SU-DHL-6 (cell line): ENCODE measurements around the gene ALDH18A1.
A peak's percentile ranks its signal among the peaks of the same experiment; 100 is the strongest.

ENCODE experiments used
- H2AFZ ChIP-seq: fragments of 200-600 bp; sonication (generic); 2 replicates; pipeline ENCODE4 v1.6.1; 2014; ENCODE audit warnings: low read depth, mild to moderate bottlenecking, moderate library complexity, mixed read lengths, antibody characterized with exemption, low read length; ENCODE audit not compliant: severe bottlenecking
- H3F3A ChIP-seq: fragments of 200-600 bp; shearing (Covaris generic); 2 replicates; pipeline ENCODE4 v1.6.0; 2016; ENCODE audit warnings: antibody characterized with exemption, mild to moderate bottlenecking; ENCODE audit not compliant: insufficient read depth
- H3K27ac ChIP-seq: fragments of 200-600 bp; sonication (generic); 2 replicates; pipeline ENCODE4 v1.5.1; 2016; ENCODE audit warnings: low read depth, mild to moderate bottlenecking, low read length, moderate library complexity, mixed read lengths
- H3K27me3 ChIP-seq: fragments of 200-600 bp; sonication (generic), shearing (Covaris generic); 2 replicates; pipeline ENCODE4 v1.6.0; 2014; ENCODE audit warnings: mild to moderate bottlenecking, low read length
- H3K36me3 ChIP-seq: fragments of 200-600 bp; sonication (generic); 2 replicates; pipeline ENCODE4 v1.6.1; 2014; ENCODE audit warnings: mild to moderate bottlenecking, low read length, mixed read lengths
- H3K4me2 ChIP-seq: fragments of 300-600, 200-600 bp; shearing (Covaris generic), sonication (generic); 2 replicates; pipeline ENCODE4 v1.6.0; 2014; ENCODE audit warnings: low read length, low read depth, mild to moderate bottlenecking; ENCODE audit not compliant: poor library complexity, severe bottlenecking
- H3K4me3 ChIP-seq: fragments of 200-600 bp; sonication (generic); 2 replicates; pipeline ENCODE4 v1.5.1; 2014; ENCODE audit warnings: antibody characterized with exemption, low read length, mild to moderate bottlenecking, mixed read lengths; ENCODE audit not compliant: insufficient read depth, poor library complexity, severe bottlenecking
- H3K79me2 ChIP-seq: fragments of 200-600 bp; sonication (generic); 2 replicates; pipeline ENCODE4 v1.6.1; 2014; ENCODE audit warnings: mild to moderate bottlenecking, low read length, moderate library complexity; ENCODE audit not compliant: insufficient read depth
- H3K9ac ChIP-seq: fragments of 200-600 bp; sonication (generic); 2 replicates; pipeline ENCODE4 v1.7.0; 2014; ENCODE audit warnings: mild to moderate bottlenecking, low read length
- H3K9me2 ChIP-seq: fragments of 200-600 bp; sonication (generic); replicated peaks from 2 replicates; pipeline ENCODE4 v1.6.1; 2014; ENCODE audit warnings: low read length; ENCODE audit not compliant: insufficient read depth
- H3K9me3 ChIP-seq: fragments of 200-600 bp; sonication (generic); 2 replicates; pipeline ENCODE4 v1.6.1; 2014; ENCODE audit warnings: low read length, mixed read lengths; ENCODE audit not compliant: insufficient read depth
- H4K20me1 ChIP-seq: fragments of 200-600 bp; sonication (generic); 2 replicates; pipeline ENCODE4 v1.6.1; 2014; ENCODE audit warnings: low read depth, mild to moderate bottlenecking, antibody characterized with exemption, low read length, moderate library complexity, mixed read lengths
- CTCF ChIP-seq: fragments of 200-600 bp; sonication (generic); IDR thresholded peaks from one replicate; pipeline ENCODE4 v1.5.1; 2017; ENCODE audit warnings: antibody characterized with exemption, mild to moderate bottlenecking, low read length, moderate library complexity; ENCODE audit not compliant: insufficient read depth, poor library complexity, severe bottlenecking
- EZH2phosphoT487 ChIP-seq: fragments of 200-600 bp; sonication (generic), shearing (Covaris generic); conservative IDR thresholded peaks from 2 replicates; pipeline ENCODE4 v1.6.1; 2018; ENCODE audit warnings: mild to moderate bottlenecking, antibody characterized with exemption, low read length, moderate library complexity, mixed read lengths

The ALDH18A1 gene

GRCh38 chr10:95601116-95601719, 55.3 kb downstream of the ALDH18A1 start:
- H3K4me2 ChIP-seq: no peak overlapping the region

GRCh38 chr10:95600158-95600557, 56.4 kb downstream of the ALDH18A1 start:
- no peak for TF ChIP-seq EZH2phosphoT487
- no peak for TF ChIP-seq CTCF
- Histone ChIP-seq H3K9me3 (no peaks in the 10 kb centered on the region), H3F3A (no peaks in the 10 kb centered on the region), H3K27me3 (no peaks in the 10 kb centered on the region), H2AFZ (no peak overlapping the region), H3K9me2 (no peaks in the 10 kb centered on the region), H3K79me2 (no peaks in the 10 kb centered on the region), H3K36me3 (no peaks in the 10 kb centered on the region), H3K9ac (no peak overlapping the region), H4K20me1 (no peaks in the 10 kb centered on the region), H3K4me2 (no peak overlapping the region), H3K27ac (no peak overlapping the region), H3K4me3 (no peak overlapping the region)

More at GRCh38 chr10:95601116-95601719, 55.3 kb downstream of the ALDH18A1 start:
- H3K27ac ChIP-seq: no peak overlapping the region
- H3K27me3 ChIP-seq: no peaks in the 10 kb centered on the region
- no peaks in the 10 kb centered on the region for H3K9me3 ChIP-seq
- H4K20me1 ChIP-seq: no peaks in the 10 kb centered on the region
- H3K36me3 ChIP-seq: no peaks in the 10 kb centered on the region
- no peaks in the 10 kb centered on the region for H3K79me2 ChIP-seq
- TF ChIP-seq CTCF: peak; percentile 89
- TF ChIP-seq EZH2phosphoT487: no peak
- H2AFZ ChIP-seq: no peak overlapping the region
- no peaks in the 10 kb centered on the region for H3F3A ChIP-seq
- H3K9me2 ChIP-seq: no peaks in the 10 kb centered on the region
- H3K4me3 ChIP-seq: no peak overlapping the region
- no peak overlapping the region for H3K9ac ChIP-seq

GRCh38 chr10:95597788-95598187, 58.7 kb downstream of the ALDH18A1 start:
- TF ChIP-seq CTCF (no peak), EZH2phosphoT487 (no peak)
- no peak overlapping the region for H3K9ac ChIP-seq
- H4K20me1 ChIP-seq: no peaks in the 10 kb centered on the region
- H3K36me3 ChIP-seq: no peaks in the 10 kb centered on the region
- H3K9me3 ChIP-seq: no peaks in the 10 kb centered on the region
- no peak overlapping the region for H3K4me3 ChIP-seq
- no peak overlapping the region for H3K4me2 ChIP-seq
- H3F3A ChIP-seq: no peaks in the 10 kb centered on the region
- H3K27ac ChIP-seq: no peak overlapping the region
- no peaks in the 10 kb centered on the region for H3K27me3 ChIP-seq
- H3K79me2 ChIP-seq: no peaks in the 10 kb centered on the region
- H3K9me2 ChIP-seq: no peaks in the 10 kb centered on the region
- H2AFZ ChIP-seq: no peak overlapping the region
